HG03520 (cell line): Measurements from ENCODE around the gene GALNS.

Experiments
- ATAC-seq: cut with Tn5 transposase; IDR thresholded peaks from one replicate; pipeline ENCODE4 v1.9.1; 2021; ENCODE audit warnings: mild to moderate bottlenecking, moderate library complexity; ENCODE audit not compliant: unreplicated experiment

Gene GALNS

GRCh38 chr16:88787579-88788314 is 69.0 kb downstream of the GALNS start:
- ATAC-seq: no peak

DNA sequence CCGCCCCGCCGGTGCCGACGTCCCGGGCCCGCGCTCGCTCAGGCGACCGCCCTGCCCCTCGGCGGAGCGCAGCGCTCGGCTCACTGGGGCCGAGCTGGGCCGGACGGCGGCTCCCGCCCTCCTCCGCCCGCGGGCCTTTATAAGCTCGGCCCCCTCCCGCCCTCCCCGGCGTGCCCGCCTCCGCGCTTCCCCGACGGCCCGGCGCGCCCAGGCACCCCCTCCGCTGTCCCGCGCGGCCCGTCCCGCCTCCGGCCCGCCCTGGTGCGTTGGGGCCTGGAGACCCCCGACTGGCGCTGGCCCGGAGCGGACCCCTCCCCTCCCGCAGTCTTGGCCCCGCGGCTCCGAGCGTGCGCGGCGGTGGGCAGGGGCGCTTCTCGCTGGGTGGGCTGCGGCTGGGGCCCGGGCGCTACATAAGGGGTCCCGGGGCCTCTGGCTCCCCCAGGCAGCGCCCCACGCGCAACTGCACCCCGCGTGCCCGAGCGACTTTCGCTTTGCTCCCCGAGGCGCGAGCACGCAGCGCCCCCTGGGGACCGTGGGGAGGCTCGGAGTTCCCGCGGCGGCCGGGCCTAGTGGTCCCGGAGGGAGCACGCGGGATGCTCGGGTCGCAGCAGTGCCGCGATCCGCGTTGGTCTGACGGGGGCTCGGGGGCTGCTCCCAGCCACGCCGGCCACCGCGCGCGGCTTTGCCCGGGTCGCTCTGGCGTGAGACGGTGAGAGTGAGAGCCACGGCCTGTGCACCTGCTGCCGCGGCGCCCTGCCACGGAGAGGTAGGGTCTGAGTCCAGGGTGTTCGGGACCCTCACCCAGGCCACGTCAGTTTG is 71.4 kb downstream of the GALNS start, which contains the start of gene PIEZO1:
Gene PIEZO1 (minus strand): TSS at position 115 of the 819 bp plus-strand sequence. CDS start 256 bp downstream, outside the sequence.
- no peak for ATAC-seq

DNA sequence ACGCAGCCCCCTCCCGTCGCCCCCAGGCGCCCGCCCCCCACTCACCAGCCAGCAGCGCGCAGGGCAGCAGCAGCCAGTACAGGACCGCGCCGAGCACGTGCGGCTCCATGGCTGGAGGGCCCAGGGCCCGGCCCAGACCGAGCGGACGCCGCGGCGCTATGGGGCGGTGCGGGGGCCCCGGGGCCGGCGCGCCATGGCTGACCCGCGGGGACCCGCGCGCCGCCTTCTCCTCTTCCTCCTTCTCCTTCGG is 72.0 kb downstream of the GALNS start:
- no peak for ATAC-seq

DNA sequence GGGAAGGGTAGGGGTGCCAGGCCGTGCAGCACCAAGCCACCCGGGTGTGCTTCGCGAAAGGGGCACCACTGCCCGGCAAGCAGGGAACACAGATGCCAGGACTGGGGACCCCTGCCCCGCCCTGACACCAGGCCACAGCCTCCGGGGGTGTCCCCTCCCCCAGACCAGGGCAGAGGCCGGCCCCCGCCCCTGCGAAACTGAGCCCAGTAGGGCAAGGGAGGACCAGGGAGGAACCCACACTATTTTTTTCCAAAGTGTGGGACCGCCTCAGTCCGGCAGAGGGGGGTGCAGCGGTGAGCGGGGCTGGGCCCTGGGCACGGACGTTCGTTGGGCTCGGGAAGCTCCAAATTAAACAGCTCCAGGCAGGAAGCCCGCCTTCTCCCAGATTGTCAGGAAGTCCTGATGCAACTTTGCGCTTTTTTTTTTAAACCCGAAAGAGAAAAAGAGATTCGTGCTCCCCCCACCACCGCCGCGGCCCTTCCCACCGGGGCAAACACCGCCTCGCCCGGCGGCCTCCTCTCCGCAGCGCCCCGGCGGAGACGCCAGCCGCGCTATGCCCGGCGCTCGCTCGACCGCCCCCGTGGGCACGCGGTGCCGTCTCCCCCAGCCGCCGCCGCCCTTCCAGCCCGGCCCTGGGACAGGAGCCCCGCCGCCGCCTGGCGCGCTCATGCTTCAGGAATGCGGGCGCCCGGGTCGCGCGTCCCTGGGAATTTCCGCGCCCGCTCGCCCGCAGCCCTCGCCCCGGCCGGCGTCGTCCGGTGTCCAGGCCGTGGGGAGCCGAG is 72.5 kb downstream of the GALNS start:
- ATAC-seq: no peak

DNA sequence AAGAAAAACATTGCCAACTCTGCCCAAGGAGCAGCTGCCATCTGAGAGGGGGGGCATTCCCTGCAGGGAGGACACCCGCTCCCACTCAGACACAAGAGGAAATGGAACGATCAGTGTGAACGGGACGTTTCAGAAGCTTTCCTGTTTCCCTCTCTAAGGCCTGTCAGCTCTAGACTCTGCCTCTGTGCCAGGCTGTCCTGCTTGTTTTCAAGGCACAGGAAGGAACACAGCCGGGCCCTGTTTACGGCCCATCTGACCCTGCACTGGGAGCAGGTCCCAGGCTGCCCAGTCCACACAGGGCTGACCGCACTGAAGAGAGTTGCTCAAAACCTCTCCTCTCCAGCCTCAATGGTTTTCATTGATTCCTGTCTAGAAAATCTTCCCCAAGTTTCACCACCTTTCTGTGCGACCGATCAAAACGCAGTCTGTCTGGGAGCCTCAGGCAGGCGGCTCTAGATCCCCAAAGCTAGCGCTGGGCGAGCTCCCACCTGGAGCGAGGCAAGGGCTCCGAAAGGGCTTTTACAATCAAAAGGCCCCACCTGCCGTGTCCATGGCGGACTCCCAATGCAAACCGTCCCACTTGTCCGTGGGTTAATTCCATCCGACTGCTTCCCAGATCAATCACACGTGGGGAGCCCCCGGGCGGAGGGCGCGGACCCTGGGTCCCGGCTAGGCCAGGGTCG is 73.2 kb downstream of the GALNS start:
- no peak for ATAC-seq

- ATAC-seq: no peak
These were observed 74.0 kb downstream of the GALNS start for GRCh38 chr16:88782454-88783390.

DNA sequence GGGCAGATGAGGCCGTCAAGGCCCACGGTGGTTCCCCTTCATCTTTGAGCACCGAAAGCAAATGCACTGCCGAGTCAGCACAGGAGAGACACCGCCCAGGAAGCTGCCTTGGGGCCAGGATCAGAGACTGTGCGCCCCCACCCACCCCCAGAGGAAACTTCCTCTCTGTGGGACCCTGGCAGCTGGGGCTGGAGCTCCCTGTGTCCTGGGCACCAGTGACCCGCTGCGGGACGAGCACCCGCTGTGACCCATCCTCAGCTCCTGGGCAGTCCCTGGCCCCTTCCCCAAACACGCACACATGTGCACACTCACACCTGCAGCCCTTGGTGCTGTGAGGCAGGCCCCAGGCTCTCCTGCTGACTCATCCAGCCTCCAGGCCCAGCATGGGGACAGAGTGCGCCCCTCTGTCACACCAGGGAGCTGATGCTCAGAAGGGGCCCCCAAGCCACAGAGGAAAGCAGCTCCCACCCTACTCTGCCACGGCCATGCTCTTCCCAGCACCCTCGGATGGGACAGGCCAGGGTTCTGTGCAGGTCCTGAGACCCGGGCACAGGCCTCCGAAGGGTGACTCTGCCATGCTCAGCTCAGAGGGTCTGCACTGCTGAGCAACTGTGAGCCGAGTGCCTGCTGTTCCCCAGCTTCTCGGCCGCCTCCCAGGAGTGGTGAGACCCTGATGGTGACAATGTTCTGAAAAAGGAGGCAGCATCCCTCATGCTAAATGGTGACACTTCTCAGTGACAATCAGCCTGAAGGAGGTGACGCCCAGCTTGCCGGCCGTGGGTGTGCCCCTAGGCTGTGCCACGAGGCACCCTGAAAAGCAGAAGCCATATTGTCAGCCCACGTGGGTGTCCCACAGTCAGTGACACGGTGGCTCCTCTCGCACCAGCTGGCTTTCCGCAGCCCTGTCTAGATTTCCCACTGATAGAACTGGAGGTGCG is 75.3 kb downstream of the GALNS start:
- no peak for ATAC-seq

DNA sequence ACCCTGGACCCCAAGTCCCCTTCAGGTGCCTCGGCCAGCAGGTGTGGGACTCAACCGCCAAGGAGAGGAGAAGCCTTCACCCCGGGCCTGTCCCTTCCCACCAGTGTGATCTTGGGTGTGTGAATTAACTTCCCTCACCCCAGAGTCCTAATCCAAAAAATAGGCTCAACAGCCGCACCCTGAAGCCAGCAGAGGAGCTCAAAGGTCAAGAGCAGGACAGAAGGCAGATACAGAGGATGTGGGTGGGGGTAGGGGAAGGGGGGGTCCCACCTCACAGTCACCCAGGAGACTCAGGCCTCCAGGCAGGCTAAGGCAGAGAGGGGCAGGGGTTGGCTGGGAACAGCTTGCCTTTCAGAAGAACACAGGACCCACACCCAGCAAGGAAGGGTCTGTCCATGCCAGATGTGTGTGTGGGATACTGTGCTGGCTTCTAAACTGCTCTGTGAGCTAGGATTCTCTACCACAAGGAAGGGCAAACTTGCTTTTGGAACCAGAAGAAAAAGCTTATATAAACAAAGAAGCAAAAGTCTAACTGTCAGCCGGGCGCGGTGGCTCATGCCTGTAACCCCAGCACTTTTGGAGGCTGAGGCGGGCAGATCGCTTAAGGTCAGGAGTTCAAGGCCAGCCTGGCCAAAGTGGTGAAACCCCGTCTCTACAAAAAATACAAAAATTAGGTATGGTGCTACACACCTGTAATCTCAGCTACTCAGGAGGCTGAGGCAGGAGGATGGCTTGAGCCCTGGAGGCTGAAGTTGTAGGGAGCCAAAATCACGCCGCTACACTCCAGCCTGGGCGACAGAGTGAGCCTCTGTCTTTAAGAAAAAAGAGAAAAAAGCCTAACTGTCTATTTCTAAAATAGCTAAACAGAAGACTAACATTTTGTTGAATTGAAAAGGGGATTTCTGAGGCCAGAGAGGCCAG is 76.3 kb downstream of the GALNS start:
- ATAC-seq: no peak

- ATAC-seq: no peak
These were observed 77.2 kb downstream of the GALNS start for GRCh38 chr16:88779406-88780141.

- ATAC-seq: no peak
These were observed 78.1 kb downstream of the GALNS start for GRCh38 chr16:88778541-88779065.

GRCh38 chr16:88778271-88778525 is 78.5 kb downstream of the GALNS start:
- no peak for ATAC-seq

DNA sequence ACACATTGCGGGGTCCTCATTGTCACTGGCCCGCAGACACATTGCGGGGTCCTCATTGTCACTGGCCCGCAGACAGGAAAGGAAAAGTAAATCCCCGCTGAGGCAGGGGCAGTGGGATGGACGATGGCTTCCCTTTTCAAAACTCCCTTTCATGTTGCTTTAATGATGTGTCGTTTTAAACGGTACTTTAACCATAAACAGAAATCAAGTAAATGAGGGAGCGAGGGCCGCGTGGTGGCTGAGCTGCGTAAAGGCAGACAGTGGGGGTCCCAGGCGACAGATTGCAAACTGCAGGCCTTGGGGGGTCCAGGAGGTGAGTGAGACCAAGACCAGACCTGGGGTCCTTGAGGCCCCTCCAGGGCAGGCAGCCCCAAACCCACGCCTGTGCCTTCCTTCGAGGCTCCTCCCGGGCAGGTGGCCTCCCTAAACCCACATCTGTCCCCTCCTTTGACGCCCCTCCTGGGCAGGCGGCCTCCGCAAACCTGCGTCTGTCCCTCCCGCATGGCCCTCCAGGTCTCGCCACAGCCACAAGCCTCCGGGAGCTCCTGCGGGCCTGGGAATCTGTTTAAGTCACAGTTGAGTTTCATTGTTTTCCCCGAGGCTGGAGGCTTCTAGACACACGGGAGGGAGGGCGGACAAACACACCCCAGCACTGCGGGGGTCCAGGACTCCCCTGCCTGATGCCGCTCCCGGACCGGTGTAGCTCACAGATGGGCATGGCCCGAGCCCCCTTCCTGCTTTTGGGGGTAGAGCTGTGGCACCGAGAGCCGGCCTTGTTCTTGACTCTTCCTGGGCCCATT is 79.1 kb downstream of the GALNS start:
- no peak for ATAC-seq

DNA sequence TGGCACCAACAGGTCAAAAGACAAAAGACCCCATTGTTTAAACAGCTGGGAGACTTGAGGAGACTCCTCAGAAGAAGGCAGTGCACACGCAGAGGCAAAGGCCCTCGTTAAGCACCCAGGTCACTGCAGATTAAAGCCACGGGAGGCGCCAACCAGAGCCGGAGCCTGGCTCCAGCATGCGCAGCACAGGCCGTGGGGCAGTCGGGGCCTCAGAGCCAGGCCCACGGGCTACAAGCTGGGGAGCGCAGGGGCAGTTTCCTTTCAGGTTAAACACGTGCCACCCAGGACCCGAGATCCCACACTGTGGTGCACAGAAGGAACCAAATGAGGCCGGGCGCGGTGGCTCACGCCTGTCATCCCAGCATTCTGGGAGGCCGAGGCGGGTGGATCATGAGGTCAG is 80.9 kb downstream of the GALNS start:
- no peak for ATAC-seq

GRCh38 chr16:88774544-88775393 is 82.0 kb downstream of the GALNS start:
- ATAC-seq: no peak

DNA sequence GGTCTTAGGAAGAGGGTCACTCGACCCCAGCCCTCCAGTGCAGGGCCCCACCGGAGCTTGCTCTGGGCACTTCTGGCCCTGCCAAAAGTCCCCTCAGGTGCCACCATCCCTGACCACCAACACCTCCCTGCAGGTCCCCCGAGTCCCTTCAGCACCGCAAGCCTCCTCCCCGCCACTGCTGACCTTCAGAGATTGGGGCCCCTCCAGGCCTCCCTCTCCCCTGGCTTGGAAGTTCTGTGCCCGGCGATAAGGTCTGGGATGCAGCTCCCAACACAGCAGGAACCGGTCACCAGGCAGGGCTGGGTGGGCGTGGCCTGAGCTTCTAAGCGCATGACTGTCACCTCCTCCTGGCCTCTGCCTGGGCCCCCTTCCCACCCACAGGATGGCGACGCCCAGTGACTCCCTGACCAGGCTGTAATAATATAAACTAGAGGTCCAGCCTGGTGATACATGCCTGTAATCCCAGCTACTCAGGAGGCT is 82.9 kb downstream of the GALNS start:
- no peak for ATAC-seq
